ENCODE results near the gene EHD2.

The EHD2 gene

GRCh38 chr19:47701717-47702552, 11.3 kb upstream of the EHD2 start:
- TF ChIP-seq CTCF (conservative IDR thresholded peaks at IDR 0.05; ENCODE audit: low read depth, low read length): no peak

GRCh38 chr19:47702671-47703070, 10.6 kb upstream of the EHD2 start:
- no peak for TF ChIP-seq CTCF (conservative IDR thresholded peaks at IDR 0.05; ENCODE audit: low read depth, low read length)
- DNase-seq (ENCODE audit: low read depth): no peak
- no peak overlapping the region for H3K4me3 ChIP-seq (ENCODE audit: low read length)

More at GRCh38 chr19:47701717-47702552, 11.3 kb upstream of the EHD2 start:
- no peak overlapping the region for H3K4me3 ChIP-seq (ENCODE audit: low read length)
- no peak for DNase-seq (ENCODE audit: low read depth)

- TF ChIP-seq CTCF (conservative IDR thresholded peaks at IDR 0.05; ENCODE audit: low read depth, low read length): no peak
- no peak for DNase-seq (ENCODE audit: low read depth)
- no peak overlapping the region for H3K4me3 ChIP-seq (ENCODE audit: low read length)
These were observed 9.9 kb upstream of the EHD2 start for GRCh38 chr19:47703301-47703700.

GRCh38 chr19:47704024-47704423, 9.2 kb upstream of the EHD2 start:
- TF ChIP-seq CTCF (conservative IDR thresholded peaks at IDR 0.05; ENCODE audit: low read depth, low read length): no peak
- DNase-seq (ENCODE audit: low read depth): no peak
- no peak overlapping the region for H3K4me3 ChIP-seq (ENCODE audit: low read length)

GRCh38 chr19:47704656-47705055, 8.6 kb upstream of the EHD2 start:
- H3K4me3 ChIP-seq (ENCODE audit: low read length): no peak overlapping the region
- TF ChIP-seq CTCF (conservative IDR thresholded peaks at IDR 0.05; ENCODE audit: low read depth, low read length): no peak
- no peak for DNase-seq (ENCODE audit: low read depth)

GRCh38 chr19:47707135-47707925, 5.9 kb upstream of the EHD2 start:
- no peak overlapping the region for H3K4me3 ChIP-seq (ENCODE audit: low read length)
- peak; percentile 93 for TF ChIP-seq CTCF (conservative IDR thresholded peaks at IDR 0.05; ENCODE audit: low read depth, low read length)
- no peak for DNase-seq (ENCODE audit: low read depth)
